HG02642 (cell line): Measurements from ENCODE around the gene PABPC1L.

Experiments used
- ATAC-seq: cut with Tn5 transposase; IDR thresholded peaks from one replicate; pipeline ENCODE4 v1.9.1; 2021; ENCODE audit warnings: mild to moderate bottlenecking; ENCODE audit not compliant: unreplicated experiment, poor library complexity

Gene PABPC1L

DNA sequence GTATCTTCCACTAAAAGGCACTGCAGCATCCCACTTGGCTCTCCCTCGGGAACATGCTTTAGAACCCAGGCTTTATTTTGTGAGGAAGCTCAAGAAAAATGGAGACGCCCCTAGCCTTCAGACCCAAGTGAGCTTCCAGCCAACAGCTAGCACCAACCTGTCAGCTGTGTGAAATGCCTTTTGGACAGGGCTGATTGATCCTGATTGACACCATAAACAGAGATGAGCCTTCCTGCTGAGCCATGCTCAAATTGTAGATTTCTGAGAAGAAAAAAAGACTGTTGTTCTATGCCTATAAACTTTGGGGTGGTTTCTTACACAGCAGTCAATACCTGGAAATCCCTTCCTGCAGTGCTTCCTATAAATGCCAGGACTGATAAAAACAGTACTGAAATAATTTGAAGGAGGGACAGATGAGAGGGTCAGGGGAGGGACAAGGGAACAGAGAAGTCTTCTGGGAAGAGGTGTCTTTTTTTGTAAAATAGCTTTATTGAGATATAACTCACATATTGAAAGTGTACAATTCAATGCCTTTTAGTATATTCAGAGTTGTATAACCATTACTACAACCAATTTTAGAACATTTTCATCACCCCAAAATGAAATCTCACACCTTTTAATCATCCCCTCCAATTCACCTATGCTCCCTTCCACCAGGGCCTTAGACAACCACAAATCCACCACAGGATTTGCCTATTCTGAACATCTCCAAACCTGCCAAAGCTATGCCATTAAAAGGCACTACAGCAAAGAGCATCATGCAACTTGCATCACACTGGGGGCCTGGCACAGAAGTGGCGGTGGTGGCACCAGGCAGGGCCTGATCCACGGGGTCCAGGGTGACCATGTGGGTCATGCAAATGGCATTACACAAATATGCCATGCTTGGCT lies 53.7 kb downstream of the PABPC1L start:
- ATAC-seq, result no peak

DNA sequence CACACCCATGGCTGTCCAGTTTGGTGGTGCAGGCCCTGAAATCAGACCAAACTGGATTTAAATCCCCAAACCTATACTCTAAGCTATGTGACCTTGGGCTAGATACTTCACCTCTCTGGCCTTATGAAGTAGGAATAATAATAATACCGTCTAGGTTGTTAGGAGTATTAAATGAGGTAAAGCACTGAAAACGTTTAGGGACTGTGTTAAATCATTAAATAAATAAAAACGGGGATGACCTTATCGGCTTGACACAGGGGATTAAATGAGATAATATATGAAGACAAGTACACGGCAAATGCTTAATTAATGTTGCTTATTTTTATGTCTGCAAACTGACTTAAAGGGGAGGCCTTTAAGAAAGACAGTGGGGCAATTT lies 55.8 kb downstream of the PABPC1L start:
- no peak for ATAC-seq

DNA sequence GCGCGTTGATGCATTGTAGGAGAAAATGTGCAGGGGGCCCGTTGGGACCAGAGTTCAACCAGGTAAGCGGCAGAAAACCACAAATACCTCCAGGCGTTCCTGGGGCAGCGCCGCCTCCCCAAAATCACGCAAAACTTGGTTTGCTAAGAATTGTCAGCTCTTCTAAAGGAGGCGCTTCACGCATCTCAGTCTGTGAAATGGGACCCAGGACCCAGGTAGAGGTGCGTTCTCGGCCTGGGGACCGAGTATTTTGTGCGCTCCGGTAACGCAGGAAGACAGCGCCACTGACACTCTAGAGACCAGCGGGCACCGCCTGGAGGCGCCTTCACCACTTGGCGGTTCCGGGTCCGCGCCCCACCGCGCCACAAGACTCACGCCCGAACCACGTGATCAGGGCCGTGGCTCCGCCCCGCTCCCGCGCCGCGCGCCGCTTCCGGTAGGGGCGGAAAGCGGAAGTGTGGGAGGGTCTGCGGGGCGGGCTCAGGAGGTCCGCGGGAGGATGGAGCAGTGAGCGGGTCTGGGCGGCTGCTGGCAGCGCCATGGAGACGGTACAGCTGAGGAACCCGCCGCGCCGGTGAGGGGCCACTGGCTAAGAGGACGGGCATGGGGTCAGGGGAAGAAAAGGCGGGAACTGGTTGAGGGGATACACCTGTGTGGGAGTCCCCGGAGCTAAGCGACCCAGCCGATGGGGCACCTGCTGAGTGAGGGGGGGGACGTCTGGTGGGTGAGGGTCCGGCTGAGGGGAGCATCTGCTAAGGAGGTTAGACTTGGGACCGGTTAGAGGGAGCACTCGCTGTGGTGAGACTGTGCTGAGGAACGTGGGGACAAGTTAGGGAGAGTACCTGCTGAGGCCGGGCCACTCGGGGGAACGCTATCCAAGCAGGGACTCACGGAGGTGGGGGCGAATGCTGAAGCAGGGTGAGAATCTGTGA lies 56.4 kb downstream of the PABPC1L start, which contains the start of gene STK4:
TSS of gene STK4 (plus strand) at position 483 of the 932 bp plus-strand sequence. CDS start at position 540, 57 bp downstream.
- peak; percentile 82 for ATAC-seq

DNA sequence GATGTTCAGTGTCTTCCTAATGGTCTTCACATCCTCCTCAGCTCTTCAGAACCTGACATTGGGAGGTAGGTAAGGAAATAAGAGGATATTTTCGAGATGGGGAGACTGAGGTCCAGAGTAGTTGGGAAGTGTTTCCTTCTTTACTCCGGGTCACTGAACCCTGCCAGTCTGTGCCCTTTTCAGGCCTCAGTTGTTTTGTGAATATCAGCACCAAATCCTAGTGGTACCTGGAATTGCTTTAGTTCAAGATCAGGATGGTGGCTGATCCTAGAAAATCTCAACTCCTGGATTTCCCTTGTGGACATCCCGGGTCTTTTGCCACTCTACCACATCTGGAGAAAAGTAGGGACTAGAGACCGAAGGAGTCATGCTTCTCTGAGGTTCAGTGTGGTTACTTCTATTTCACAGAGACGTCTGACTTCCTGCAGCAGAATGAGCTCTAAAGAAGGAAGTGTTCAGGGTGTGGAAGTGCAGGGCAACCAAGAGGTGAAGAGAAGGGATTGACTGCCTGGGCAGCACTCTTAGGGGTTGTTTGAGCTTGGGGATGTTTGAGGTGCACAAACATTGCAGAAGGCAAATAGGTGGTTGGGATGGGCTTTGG lies 57.4 kb downstream of the PABPC1L start:
- no peak for ATAC-seq

DNA sequence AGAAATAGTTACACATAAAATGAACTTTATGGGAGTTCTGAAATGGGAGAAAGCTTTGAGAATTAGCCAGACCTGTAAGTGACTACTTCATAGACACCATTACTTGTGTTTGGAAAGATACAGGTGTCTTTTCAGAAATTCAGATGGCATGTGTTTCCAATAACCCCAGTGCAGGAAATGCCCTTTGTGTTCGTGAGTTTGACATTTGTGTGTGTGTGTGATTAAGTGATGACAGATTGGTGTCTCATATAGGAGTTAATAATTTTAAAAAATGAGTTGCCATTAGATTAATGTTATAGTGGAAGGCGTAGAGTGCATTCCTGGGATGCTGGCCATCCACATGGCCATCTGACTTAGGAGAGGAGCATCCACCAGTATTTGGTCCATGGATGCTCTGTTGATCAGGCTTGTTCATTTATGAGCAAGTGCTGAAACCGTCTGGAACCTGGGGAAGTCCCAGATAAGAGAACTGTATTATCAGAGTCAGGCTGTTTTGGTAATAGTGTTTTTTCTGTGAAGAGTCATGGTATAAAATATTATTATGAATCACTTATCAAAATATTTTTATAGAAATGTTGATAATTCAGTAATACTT lies 59.5 kb downstream of the PABPC1L start:
- ATAC-seq, result no peak

DNA sequence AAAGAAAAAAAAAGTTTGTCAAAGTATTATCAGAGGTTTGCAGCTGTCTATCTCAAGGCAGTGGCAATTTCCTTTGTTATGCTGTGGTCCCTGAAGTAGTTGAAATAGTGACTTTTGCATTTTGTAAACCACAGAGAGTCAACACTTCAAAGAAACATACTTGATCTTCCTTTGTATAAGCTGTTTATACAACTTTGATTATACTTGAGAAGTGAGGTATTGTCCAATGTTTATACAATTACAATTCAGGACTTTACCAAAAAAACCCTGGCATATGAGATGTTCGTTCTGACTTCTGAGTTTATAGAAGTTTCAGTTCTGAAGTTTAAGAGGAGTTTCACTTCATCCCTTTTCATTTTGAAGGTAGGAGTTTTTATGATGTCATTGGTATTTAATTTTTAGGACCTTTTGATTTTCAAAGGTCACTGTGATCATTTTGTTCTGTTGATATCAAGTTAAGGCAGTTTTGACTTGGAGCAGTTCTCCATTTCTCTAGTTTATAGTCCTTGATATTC lies 60.4 kb downstream of the PABPC1L start:
- no peak for ATAC-seq

DNA sequence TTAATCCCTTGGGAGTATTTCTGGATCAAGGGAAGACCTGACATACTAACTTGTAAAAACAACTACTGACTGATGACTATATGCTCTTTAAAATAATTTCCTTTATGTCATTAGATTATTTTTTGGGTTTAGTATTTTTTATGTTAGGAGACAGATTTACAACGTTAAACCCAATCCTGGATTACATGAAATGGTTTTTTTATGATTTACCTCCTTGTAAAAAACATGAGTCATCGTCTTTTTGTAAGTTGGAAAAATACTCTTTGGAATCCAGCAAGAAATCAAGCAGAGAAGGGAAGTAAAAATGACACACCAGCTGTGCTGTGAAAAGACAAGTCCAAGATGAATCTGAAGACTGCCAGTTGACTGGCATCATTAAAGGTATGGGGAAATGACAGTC lies 63.2 kb downstream of the PABPC1L start:
- ATAC-seq, result no peak

DNA sequence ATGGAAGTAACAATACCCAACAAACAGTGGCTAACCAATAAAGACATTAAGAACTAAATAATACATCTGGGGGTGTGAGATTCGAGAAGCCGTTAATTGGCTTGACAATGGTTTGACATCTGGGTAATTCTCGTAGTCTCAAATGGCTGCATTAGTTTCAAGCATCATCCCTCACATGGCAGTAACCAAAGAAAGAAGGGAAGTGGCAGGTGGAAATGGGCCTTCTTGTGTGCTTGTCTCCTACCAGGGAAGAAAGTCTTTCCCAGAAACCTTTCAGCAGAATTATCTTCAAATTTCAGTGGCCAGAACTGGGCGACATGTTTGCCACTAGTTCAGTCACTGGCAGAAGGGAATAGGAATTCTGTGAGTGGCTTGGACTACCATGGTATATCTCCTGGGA lies 66.8 kb downstream of the PABPC1L start:
- no peak for ATAC-seq

DNA sequence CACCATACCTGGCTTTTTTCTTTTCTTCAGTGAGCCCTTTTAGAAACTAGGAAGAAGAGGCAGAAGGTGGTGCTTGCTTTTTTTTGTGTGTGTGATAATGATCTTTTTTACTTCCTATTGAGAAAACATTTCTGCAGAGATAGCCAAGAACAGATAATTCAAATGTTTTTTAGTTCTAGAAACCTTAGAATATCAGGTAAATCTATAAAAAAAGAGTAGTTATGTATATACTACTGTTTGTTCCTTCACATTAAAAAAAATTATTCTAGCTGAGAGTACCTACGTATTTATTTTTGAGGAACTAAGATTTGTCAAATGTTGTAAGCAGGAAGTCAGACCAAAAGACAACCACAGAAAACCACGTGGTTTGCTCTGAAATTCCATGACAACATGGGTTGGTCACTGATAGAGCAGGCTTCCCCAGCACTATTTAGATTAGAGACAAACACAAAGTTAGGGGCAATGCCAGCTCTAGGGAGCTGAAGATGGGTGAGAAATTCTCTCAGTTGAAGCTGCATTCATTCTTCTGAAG lies 69.3 kb downstream of the PABPC1L start:
- peak; percentile 86 for ATAC-seq

DNA sequence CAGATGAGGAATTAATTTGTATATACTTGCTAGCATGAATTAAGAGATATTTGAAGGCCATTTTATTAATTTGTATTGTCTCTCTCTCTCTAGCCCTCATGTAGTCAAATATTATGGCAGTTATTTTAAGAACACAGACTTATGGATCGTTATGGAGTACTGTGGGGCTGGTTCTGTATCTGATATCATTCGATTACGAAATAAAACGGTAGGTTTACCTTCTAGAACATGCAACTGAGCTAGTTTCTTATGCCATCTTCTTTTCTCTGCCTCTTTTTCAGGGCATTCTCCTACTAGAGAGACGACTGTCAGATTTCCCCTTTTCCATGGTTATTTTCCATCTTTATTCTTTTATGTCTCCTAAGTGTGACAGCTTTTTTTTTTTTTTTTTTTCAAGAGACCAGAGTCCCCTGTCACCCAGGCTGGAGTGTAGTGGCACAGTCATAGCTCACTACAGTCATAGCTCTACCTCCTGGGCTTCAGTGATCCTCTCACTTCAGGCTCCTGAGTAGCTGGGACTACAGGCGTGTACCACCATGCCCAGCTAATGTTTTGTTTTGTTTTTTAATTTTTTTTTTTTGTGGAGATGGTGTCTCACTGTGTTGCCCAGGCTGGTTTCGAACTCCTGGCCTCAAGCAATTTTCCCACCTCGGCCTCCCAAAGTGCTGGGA lies 72.0 kb downstream of the PABPC1L start:
- no peak for ATAC-seq

DNA sequence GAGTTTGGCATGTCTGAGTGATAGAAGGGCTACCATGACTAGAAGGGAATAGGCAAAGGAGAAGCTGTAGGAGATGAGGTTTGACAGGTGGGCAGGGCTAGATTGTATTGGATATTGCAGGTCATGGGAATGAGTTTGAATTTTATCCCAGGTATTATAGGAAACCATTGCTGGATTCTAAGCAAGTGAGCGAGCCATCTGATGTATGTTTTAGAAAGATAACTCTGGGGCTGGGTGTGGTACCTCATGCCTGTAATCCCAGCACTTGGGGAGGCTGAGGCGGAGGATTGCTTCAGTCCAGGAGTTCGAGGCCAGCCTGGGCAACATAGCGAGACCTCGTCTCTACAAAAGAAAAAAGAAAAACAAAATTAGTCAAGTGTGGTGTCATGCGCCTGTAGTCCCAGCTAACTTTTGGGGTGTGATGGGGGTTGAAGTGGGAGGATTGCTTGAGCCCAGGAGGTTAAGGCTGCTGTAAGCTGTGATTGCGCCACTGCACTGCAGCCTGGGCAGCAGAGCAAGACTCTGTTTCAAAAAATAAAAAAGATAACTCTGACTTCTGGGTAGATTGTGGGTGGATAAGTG lies 73.3 kb downstream of the PABPC1L start:
- no peak for ATAC-seq

DNA sequence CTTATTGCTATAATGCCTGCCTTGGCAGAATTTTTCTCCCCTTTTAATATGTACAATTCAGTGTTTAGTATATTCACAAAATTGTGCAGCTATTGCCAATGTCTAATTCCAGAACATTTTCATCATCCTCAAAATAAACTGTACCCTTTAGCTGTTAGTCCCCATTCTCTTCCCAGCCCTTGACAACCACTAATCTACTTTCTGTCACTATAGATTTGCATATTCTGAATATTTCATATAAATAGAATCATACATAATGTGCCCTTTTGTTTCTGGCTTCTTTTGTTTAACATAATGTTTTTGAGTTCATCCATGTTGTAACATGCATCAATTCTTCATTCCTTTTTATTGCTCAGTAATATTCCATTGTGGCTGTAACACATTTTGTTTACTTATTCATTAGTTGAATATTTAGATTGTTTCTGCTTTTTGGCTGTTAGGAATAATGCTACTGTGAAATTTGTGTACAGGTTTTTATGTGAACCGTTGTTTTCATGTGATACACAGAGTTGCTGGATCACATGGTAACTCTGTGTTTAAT lies 78.8 kb downstream of the PABPC1L start:
- no peak for ATAC-seq
